NT2/D1 (cell line): ENCODE measurements around the gene ZFAND6.

Source experiments
- YY1 ChIP-seq: IDR thresholded peaks from 2 replicates; pipeline ENCODE4 v1.6.1; 2011; ENCODE audit not compliant: insufficient read length, insufficient read depth
- ZNF274 ChIP-seq: IDR thresholded peaks from 2 replicates; pipeline ENCODE4 v1.6.1; 2011; ENCODE audit warnings: mild to moderate bottlenecking, low read depth, low read length

DNA sequence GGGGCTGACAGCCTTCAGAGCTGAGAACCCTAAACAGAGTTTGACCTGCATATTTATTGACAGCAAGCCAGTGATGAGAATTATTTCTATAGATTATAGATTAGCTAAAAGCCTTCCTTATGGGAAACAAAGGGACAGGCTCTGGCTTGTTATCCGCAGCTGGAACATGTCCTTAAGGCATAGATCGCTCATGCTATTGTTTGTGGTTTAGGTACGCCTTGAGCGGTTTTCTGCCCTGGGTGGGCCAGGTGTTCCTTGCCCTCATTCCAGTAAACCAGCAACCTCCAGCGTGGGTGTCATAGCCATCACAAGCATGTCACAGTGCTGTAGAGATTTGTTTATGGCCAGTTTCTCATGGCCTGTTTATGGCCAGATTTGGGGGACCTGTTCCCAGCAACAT lies 83.2 kb downstream of the ZFAND6 start:
- TF ChIP-seq ZNF274 (no peak), YY1 (no peak)
